Tibial nerve (tissue), 3 donors: ENCODE results near the gene SRGAP3.

Experiments
- CTCF ChIP-seq, 5 experiments: fragments of 200-600 bp in 3 of 5; fragments of 450-650 bp in 2 of 5; sonication (generic) in 3 of 5; IDR thresholded peaks; one replicate each; pipeline ENCODE4 v1.5.1; 2016 to 2019; ENCODE audit warnings: antibody characterized with exemption in 5 of 5, mild to moderate bottlenecking in 3 of 5, moderate library complexity in 2 of 5
- POLR2A ChIP-seq, 2 donors: fragments of 450-650 bp; IDR thresholded peaks; one replicate each; pipeline ENCODE4 v1.6.1; 2017; ENCODE audit warnings: antibody characterized with exemption in 2 of 2, mild to moderate bottlenecking in 2 of 2, moderate library complexity in 2 of 2

- TF ChIP-seq POLR2A (IDR thresholded peaks at IDR 0.05) (no peak), CTCF (IDR thresholded peaks at IDR 0.05) (no peak)
Observed at GRCh38 chr3:9091486-9092235, 157.8 kb downstream of the SRGAP3 start.
